ENCODE results near the gene DSG2.

DSG2 gene

GRCh38 chr18:31558567-31558966 is 60.6 kb downstream of the DSG2 start:
- no peak for DNase-seq

- no peak for DNase-seq
These were observed 64.7 kb downstream of the DSG2 start for GRCh38 chr18:31562726-31563125.

GRCh38 chr18:31563778-31564177 is 65.8 kb downstream of the DSG2 start:
- no peak for DNase-seq

- DNase-seq, result no peak
These were observed 67.4 kb downstream of the DSG2 start for GRCh38 chr18:31565345-31565744.

- DNase-seq, result no peak
These were observed 68.0 kb downstream of the DSG2 start for GRCh38 chr18:31565782-31566512.

- no peak for DNase-seq
These were observed 68.8 kb downstream of the DSG2 start for GRCh38 chr18:31566576-31567306.

- DNase-seq, result no peak
These were observed 74.4 kb downstream of the DSG2 start for GRCh38 chr18:31572368-31572767.

GRCh38 chr18:31573051-31573450 is 75.1 kb downstream of the DSG2 start:
- no peak for DNase-seq

GRCh38 chr18:31574359-31574758 is 76.4 kb downstream of the DSG2 start:
- DNase-seq, result no peak

GRCh38 chr18:31575515-31576257 is 77.7 kb downstream of the DSG2 start:
- DNase-seq, result no peak

GRCh38 chr18:31576670-31577069 is 78.7 kb downstream of the DSG2 start:
- DNase-seq, result no peak

GRCh38 chr18:31577195-31577594 is 79.2 kb downstream of the DSG2 start:
- DNase-seq, result no peak

GRCh38 chr18:31578126-31578525 is 80.1 kb downstream of the DSG2 start:
- DNase-seq, result no peak

GRCh38 chr18:31579375-31579774 is 81.4 kb downstream of the DSG2 start:
- DNase-seq, result no peak

- no peak for DNase-seq
These were observed 83.7 kb downstream of the DSG2 start for GRCh38 chr18:31581498-31582197.

GRCh38 chr18:31583185-31583854 is 85.3 kb downstream of the DSG2 start:
- DNase-seq, result no peak

GRCh38 chr18:31585991-31586390 is 88.0 kb downstream of the DSG2 start:
- no peak for DNase-seq

- no peak for DNase-seq
These were observed 88.6 kb downstream of the DSG2 start for GRCh38 chr18:31586616-31587015.

GRCh38 chr18:31587529-31587928 is 89.6 kb downstream of the DSG2 start:
- DNase-seq, result no peak

- no peak for DNase-seq
These were observed 92.6 kb downstream of the DSG2 start for GRCh38 chr18:31590570-31590969.

- no peak for DNase-seq
These were observed 93.1 kb downstream of the DSG2 start for GRCh38 chr18:31591113-31591512.

GRCh38 chr18:31591628-31592027 is 93.7 kb downstream of the DSG2 start, which contains the start of gene TTR:
TSS of gene TTR (plus strand) at chr18:31591877. CDS start at chr18:31591903, 26 bp downstream.
- no peak for DNase-seq
